Stimulated activated CD8-positive, alpha-beta memory T cell treated with anti-CD3 and anti-CD28 coated beads, Interleukin-12 subunit alpha, Interleukin-12 subunit beta, amount 100 ng/mL, for 24 hours (primary cell): ENCODE results near the gene CDADC1.
"Not testable (repeated sequence)": the region's sequence is repeated elsewhere in the genome, so short reads cannot be mapped to it uniquely, and the experiment has no call there.

Source experiments
- DNase-seq: peaks from one replicate; pipeline ENCODE4 v3.0.0-alpha.2; 2020; ENCODE audit errors: extremely low read depth

The CDADC1 gene

GRCh38 chr13:49315036-49315565 is 67.4 kb downstream of the CDADC1 start:
- DNase-seq: no peak

GRCh38 chr13:49315756-49316482 is 68.2 kb downstream of the CDADC1 start:
- no peak for DNase-seq

DNA sequence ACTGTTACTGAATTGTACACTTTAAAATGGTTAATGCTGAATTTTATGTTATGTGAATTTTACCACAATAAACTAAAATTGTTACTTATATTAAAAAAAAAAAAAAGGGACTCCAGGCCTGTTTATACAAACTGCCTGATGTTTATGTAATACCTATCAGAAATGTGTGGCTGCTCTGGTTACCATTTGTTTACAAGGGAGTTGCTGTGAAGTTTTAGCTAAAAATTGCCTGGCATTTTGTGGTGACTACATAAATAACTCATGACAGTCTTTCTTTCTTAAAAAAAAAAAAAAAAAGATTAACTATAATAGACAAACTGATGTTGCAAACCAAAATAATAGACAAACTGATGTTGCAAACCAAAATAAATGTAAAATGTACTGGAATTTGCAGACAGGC is 71.8 kb downstream of the CDADC1 start:
- DNase-seq: no peak

DNA sequence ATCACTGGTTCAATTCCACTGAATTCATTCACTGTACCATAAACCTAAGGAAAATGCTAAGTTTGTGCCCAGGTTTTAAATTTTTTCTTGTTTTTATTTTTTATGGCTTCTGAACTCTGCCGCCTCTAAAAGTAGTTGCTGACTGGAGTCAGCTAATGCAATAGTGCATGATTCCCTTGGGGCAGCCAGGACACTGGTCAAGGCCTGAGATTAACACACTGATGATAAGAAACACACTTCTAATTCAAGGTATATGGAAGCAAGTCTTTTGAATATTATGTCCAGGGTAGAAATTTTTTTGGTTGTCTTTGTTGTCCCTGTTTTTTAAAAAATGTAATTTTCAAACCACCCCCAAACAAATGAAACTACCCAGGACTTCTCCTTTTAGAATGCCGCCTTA is 72.2 kb downstream of the CDADC1 start:
- DNase-seq: no peak

DNA sequence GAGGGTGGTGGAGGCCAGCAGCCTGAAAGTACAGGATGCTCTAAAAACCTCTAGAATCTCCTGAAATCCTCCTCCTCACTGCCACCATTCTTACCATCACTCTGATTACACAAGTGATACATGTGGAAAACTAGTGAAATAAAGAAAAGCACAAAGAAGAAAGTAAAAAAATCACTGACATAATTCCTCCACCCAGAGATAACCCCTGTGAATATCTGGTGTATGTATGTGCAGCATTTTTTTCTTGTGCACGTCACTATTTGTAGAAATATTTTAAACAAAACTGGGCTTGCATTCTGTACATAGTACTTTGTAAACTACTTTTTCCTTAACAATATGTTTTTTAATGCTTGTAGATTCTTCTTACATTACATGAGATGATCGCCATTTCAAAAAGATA is 73.2 kb downstream of the CDADC1 start:
- no peak for DNase-seq

- no peak for DNase-seq
Measured at GRCh38 chr13:49322702-49323101, 75.0 kb downstream of the CDADC1 start.

DNA sequence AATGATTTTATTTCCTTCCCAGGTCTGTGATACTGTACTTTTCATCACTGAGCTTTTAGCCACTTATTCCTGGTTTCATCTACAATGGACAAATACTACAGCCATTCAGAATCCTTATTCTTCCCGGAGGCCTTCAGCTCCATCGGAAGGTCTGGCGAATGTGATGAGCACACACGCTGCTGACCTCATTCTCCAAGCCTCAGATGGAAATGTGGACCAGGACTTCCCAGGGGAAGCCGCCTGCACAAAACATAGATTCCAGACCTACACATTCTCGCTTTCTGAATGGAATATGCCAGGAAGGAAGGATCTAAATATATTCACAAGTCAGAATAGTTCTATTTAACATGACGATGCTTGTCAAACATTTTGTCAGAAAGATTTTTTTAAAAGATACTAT is 75.6 kb downstream of the CDADC1 start:
- DNase-seq: no peak

DNA sequence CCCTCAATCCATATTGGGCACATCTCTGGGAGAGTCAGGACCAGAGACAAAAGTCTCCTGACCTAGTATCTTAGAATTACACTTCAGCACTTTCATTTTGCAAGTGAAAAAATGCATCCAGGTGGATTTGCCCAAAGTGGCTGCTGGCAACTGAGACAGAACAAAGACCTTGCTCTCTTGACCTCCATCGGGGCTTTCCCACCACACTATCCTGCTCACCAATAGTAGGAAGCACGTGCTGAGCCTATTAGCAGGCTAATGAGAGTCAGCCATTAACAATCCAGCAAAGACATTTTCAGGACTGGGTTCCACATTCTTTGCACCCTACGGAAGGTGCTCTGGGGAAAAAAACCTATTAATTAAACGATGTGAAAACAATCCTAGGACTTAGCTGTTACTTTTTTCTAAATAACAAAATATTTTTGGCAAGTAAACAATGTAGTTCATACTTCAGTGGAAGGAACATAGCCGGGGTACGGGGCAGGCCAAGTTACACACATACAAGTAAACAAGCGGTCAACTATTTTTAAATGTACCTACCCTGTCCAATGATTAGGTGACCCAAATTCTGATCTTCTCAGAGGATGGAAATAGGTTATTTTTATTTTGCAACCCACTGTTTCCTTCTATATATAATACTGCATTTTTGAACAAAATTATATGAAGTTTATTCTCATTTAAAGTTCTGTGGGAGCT is 78.6 kb downstream of the CDADC1 start:
- DNase-seq: no peak

DNA sequence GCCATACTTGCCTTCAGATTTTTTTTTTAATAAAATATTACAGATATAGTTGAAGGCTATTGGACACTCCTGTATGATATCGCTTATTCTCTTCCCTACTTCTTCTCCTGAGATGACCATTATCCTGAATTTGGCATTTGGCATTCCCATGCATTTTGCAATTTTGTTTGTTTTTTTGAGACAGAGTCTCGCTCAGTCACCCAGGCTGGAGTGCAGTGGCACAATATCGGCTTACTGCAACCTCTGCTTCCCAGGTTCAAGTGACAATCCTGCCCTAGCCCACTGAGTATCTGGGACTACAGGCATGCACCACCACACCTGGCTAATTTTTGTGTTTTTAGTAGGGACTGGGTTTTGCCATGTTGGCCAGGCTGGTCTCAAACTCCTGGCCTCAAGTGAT is 79.4 kb downstream of the CDADC1 start:
- DNase-seq: not testable (repeated sequence)

DNA sequence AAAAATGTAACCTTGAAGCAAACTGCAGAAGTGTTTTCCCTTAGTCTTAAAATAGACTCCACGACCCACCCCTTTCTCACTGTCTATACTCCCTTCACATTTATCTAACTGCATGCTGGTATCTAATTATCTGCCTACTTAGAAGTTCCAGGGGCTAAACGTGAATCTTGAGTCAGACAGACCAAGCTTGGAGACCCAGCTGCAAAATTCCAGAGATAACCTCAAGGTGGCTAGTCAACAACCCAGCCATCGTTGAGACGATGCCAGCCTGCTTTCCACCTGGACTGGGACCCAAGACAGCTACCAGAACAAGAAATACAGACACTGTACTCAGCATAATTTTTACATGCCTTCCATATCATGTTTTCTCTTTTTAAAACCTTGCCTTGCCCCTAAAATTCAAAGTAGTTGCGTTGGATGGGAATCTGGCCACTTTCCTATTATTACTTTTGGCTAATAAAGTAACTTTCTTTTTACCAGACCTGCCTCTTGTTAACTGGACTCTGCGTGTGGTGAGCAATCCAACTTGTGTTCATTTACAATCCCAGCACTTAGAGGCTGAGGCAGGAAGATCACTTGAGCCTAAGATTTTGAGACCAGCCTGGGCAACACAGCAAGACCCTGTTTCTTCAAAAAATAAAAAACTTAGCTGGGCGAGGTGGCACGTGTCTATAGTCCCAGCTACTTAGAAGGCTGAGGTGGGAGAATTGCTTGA is 82.3 kb downstream of the CDADC1 start:
- no peak for DNase-seq

- no peak for DNase-seq
Measured at GRCh38 chr13:49330546-49330864, 82.8 kb downstream of the CDADC1 start.

GRCh38 chr13:49336655-49337054 is 88.9 kb downstream of the CDADC1 start:
- DNase-seq: no peak

GRCh38 chr13:49340161-49340560 is 92.4 kb downstream of the CDADC1 start:
- DNase-seq: no peak

GRCh38 chr13:49341517-49341916 is 93.8 kb downstream of the CDADC1 start:
- no peak for DNase-seq

DNA sequence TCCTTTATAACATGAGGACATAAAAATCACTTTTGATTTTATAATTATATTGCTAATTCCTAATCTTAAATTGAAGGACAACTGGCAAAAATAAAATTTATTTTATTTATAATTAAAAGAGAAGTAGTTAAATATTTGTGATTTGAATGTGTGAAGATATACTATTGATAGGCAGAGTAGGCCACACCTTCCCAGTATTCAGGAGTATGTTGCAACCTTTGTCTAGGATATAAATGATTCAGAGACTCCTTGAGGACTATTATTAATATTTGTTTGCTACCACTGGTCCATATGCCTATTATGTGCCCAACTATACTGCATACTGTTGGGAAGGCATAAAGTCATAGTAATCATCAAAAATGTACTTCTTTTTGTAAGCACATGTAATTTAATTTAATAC is 94.2 kb downstream of the CDADC1 start:
- no peak for DNase-seq

DNA sequence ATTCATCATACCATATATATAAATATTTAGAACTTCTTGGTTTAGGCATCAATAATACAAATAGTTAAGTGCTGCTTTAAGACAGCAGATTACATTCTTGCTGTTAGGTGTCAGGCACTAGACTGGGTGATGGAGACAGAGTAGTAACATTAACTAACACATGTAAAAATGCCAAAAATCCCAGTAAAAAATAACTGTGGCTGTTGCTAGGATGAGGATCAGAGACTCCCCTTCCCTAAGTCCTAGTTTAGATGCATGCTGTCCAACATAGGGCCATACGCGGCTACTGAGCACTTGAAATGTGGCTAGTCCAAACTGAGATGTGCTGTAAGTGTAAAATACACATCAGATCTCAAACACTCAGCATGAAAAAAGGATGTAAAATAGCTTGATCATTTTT is 94.7 kb downstream of the CDADC1 start:
- no peak for DNase-seq
